NCI-H345 treated with DMSO at 0.1 percent for 48 hours (cell line): ENCODE results near the gene GPR141.

Experiments used
- DNase-seq: peaks from one replicate; lab custom pipeline; 2025; ENCODE audit not compliant: unreplicated experiment; lab: John Stamatoyannopoulos, UW

GPR141 gene

GRCh38 chr7:37781156-37781555 is 97.6 kb downstream of the GPR141 start:
- DNase-seq: no peak

DNA sequence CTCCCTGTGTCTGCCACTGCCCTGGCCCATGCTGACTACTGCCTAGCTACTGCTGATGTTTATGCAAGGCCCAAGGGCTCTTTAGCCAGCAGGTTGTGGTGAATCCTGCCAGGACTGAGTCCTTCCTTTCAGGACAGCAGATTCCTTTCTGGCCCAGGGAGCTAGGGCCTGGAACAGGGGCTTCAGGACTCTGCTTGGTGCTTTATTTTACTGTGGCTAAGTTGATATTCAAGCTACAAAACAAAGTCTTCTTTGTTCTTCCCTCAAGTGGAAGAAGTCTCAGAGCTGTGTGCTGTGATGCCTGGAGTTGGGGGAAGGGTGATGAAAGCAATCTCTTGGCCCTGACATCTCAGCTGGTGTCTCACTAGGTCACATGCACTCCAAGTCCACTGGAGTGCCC is 98.6 kb downstream of the GPR141 start:
- DNase-seq: no peak

DNA sequence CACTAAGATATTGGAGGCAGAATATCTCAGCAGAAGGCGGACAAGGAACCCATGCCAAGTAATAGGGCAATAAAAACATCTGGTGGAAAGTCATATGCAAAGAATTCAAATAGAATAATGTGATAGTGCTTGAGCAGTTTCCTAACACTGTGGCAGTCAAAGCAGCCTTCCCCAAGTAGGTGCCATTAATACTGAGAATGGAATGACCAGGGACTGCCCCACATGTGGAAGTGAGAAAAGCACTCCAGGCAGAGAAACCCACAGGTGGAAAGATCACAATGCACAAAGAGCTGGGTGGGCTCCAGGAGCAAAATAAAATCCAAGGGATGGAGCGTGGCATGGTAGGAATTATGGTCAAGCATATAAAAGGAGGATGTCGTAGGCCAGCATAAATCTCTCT is 100.4 kb downstream of the GPR141 start:
- no peak for DNase-seq

- DNase-seq: no peak
These were observed 103.4 kb downstream of the GPR141 start for GRCh38 chr7:37786741-37787569.
